Gastroesophageal sphincter (tissue), 4 donors: ENCODE measurements around the gene GLMN. TPM values are rescaled to one million over a fixed set of nuclear protein-coding genes. Genes with fewer than 3 reads are reported as not detected.

Experiments
- ATAC-seq: fragments of 150-250 bp; one replicate; pipeline ENCODE4 v1.9.1; 2016; ENCODE audit warnings: mild to moderate bottlenecking, moderate library complexity
- H3K27ac ChIP-seq, 4 donors: fragments of 200-600 bp; sonication (generic) in 3 of 4; 1 replicate in 3 of 4; 2 replicates in 1 of 4; pipeline ENCODE4 v1.5.1; 2016 to 2019
- H3K27me3 ChIP-seq: fragments of 200-600 bp; sonication (generic); one replicate; pipeline ENCODE4 v1.5.1; 2019
- H3K36me3 ChIP-seq, 2 donors: fragments of 200-600 bp; sonication (generic); one replicate each; pipeline ENCODE4 v1.5.1; 2019; ENCODE audit warnings: control low read depth in 1 of 2
- H3K4me1 ChIP-seq, 3 donors: fragments of 200-600 bp; sonication (generic); 1 replicate in 2 of 3; 2 replicates in 1 of 3; pipeline ENCODE4 v1.5.1; 2016 to 2019; ENCODE audit warnings: control low read depth in 2 of 3
- H3K4me3 ChIP-seq, 2 donors: fragments of 200-600 bp; sonication (generic); one replicate each; pipeline ENCODE4 v1.5.1; 2019; ENCODE audit warnings: mild to moderate bottlenecking in 1 of 2, moderate library complexity in 1 of 2
- H3K9me3 ChIP-seq, 3 donors: fragments of 200-600 bp; sonication (generic); one replicate each; pipeline ENCODE4 v1.5.1; 2017 to 2019; ENCODE audit warnings: control low read depth in 2 of 3
- EP300 ChIP-seq: sonication (generic); formaldehyde crosslinking; IDR thresholded peaks from one replicate; pipeline ENCODE4 v1.6.1; 2017; ENCODE audit warnings: antibody characterized with exemption, mild to moderate bottlenecking
- POLR2A ChIP-seq, 2 donors: fragments of 450-650 bp; IDR thresholded peaks; one replicate each; pipeline ENCODE4 v1.6.1; 2017; ENCODE audit warnings: antibody characterized with exemption in 2 of 2, mild to moderate bottlenecking in 2 of 2, moderate library complexity in 1 of 2
- POLR2AphosphoS5 ChIP-seq: sonication (generic); formaldehyde crosslinking; IDR thresholded peaks from one replicate; pipeline ENCODE4 v1.6.1; 2017; ENCODE audit warnings: antibody characterized with exemption
- WGBS, 2 donors: methylation state at CpG; one replicate each; pipeline ENCODE4 v1.1.5; 2018; ENCODE audit warnings: low coverage in 1 of 2; 5-methylcytosine and 5-hydroxymethylcytosine counted together
- total RNA-seq, 4 donors: library from RNA; depleted of rRNA; stranded (reverse); fragments of >200 nt; gene quantifications; one replicate each; pipeline ENCODE4 v1.1.0, GENCODE V29; 2016
- TF ChIP-seq, protein P1 (sequence below), 4 experiments: fragments of 200-600 bp in 2 of 4; fragments of 450-650 bp in 2 of 4; sonication (generic) in 1 of 4; IDR thresholded peaks; one replicate each; pipeline ENCODE4 v1.5.1; 2017 to 2019; ENCODE audit warnings: antibody characterized with exemption in 4 of 4, mild to moderate bottlenecking in 2 of 4, moderate library complexity in 2 of 4

The GLMN gene
- total RNA-seq, 4 donors from 2014 or later: 5.1 to 19.1 (median 11.5) TPM

DNA sequence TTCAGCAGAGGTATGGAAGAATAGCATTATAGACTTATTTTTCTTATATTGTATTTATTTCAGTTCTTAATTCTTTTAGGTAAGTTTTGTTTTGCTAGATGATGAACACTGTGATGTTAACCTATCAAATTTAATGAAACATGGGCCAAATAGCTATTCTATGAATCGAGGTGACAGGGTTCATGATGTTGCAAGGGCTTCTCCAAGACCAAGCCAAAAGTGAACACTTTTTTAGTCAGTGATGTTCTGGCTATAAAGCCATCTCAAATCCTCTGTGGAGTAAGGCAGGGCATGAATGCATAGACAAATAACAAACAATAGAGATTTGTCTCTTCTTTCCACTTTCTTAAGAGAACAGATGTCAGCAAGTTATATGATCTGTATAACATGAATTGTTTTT is 54.4 kb downstream of the GLMN start:
- ATAC-seq: no peak
- Histone ChIP-seq H3K36me3 (peaks cover 0 to 26% of the 10 kb centered on the region in 2 donors), H3K27ac (no peak overlapping the region), H3K4me3 (no peak overlapping the region), H3K9me3 (no peaks in the 10 kb centered on the region), H3K27me3 (no peaks in the 10 kb centered on the region), H3K4me1 (no peaks in the 10 kb centered on the region)
- TF ChIP-seq POLR2AphosphoS5 (no peak), POLR2A (IDR thresholded peaks at IDR 0.05) (no peak), EP300 (no peak)
- TF ChIP-seq, protein P1, sequence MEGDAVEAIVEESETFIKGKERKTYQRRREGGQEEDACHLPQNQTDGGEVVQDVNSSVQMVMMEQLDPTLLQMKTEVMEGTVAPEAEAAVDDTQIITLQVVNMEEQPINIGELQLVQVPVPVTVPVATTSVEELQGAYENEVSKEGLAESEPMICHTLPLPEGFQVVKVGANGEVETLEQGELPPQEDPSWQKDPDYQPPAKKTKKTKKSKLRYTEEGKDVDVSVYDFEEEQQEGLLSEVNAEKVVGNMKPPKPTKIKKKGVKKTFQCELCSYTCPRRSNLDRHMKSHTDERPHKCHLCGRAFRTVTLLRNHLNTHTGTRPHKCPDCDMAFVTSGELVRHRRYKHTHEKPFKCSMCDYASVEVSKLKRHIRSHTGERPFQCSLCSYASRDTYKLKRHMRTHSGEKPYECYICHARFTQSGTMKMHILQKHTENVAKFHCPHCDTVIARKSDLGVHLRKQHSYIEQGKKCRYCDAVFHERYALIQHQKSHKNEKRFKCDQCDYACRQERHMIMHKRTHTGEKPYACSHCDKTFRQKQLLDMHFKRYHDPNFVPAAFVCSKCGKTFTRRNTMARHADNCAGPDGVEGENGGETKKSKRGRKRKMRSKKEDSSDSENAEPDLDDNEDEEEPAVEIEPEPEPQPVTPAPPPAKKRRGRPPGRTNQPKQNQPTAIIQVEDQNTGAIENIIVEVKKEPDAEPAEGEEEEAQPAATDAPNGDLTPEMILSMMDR (IDR thresholded peaks at IDR 0.05): no peak
- WGBS, 2 donors: 100% methylated on average over 1 of the region's 1 CpG; no CpG with 5 or more reads in 1 of the 2 donors

DNA sequence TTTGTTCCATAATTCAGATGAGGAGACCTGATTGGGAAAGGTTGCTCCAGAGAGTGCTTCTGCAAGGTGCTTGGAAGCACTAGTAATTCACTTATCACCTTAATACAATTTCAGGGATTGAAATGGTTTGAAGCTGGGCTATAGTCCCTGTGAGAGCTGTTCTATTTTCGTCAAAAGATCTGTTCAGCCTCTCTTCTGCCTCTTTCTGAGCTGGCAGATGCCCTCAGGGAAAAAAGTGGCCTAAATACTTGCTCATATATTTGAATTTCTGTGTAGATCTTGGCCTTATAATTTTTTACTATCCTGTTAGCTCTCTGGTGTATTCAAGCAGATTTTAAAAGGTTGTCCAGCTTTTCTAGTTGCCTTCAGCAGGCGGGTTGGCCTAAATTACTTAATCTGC is 58.8 kb downstream of the GLMN start:
- H3K4me3 ChIP-seq: no peak overlapping the region
- no peaks in the 10 kb centered on the region for H3K9me3 ChIP-seq
- no peaks in the 10 kb centered on the region for H3K27me3 ChIP-seq
- H3K27ac ChIP-seq: no peak overlapping the region
- WGBS, 2 donors: 73 to 92% methylated on average over 2 of the region's 2 CpGs
- no peaks in the 10 kb centered on the region for H3K36me3 ChIP-seq
- TF ChIP-seq, protein P1 (IDR thresholded peaks at IDR 0.05): no peak
- TF ChIP-seq EP300 (no peak), POLR2A (IDR thresholded peaks at IDR 0.05) (no peak), POLR2AphosphoS5 (no peak)
- H3K4me1 ChIP-seq: no peaks in the 10 kb centered on the region
- ATAC-seq: no peak

DNA sequence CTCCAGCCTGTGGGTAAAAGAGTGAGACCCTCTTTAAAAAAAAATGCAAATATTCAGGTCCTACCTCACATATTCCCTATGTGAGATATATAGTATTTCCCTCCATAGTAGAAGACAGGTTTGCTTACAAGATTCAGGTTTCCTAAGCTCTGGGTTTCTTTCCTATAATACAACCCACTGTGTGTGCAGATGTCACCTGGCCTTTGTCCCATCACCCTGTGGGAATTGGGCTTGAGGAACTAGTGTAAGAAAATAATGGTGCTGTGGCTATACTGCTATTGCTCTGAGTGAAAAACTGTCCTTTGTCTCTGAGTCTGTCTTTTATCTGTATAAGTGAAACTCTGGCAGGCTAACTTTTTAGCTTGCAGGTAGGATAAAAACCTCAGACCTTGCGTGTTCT is 68.1 kb downstream of the GLMN start:
- Histone ChIP-seq H3K4me3 (no peak overlapping the region), H3K27me3 (no peaks in the 10 kb centered on the region), H3K9me3 (no peaks in the 10 kb centered on the region), H3K4me1 (no peaks in the 10 kb centered on the region), H3K36me3 (no peaks in the 10 kb centered on the region), H3K27ac (no peak overlapping the region)
- 73 to 89% methylated on average over 1 of the region's 1 CpG for WGBS, 2 donors
- no peak for ATAC-seq
- no peak for TF ChIP-seq POLR2AphosphoS5
- TF ChIP-seq POLR2A (IDR thresholded peaks at IDR 0.05): no peak
- TF ChIP-seq, protein P1 (IDR thresholded peaks at IDR 0.05): no peak
- no peak for TF ChIP-seq EP300

DNA sequence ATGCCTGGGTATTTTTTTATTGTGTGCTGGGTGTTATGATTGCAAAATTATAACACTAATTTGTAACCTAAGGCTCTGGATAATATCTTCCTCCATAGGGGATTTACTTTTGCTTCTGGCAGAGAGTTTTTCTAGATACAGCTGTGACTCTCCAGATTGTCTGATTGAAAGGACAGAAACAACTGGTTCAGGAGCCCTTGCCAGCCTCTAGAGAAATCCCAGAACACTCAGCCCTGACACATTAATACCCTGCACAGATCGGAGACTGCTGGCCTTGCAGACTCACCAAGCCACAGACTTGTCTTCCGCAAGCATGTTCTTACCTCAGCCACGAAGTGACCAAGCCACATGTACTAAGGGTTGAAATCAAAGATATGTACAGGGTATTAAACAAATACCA is 70.4 kb downstream of the GLMN start:
- ATAC-seq: no peak
- no peaks in the 10 kb centered on the region for H3K36me3 ChIP-seq
- no peak overlapping the region for H3K4me3 ChIP-seq
- no peaks in the 10 kb centered on the region for H3K4me1 ChIP-seq
- 49% methylated on average over 3 of the region's 3 CpGs; no CpG with 5 or more reads in 1 of the 2 donors for WGBS, 2 donors
- H3K27ac ChIP-seq: no peak overlapping the region
- no peaks in the 10 kb centered on the region for H3K9me3 ChIP-seq
- no peak for TF ChIP-seq POLR2A (IDR thresholded peaks at IDR 0.05)
- TF ChIP-seq EP300: no peak
- no peak for TF ChIP-seq POLR2AphosphoS5
- TF ChIP-seq, protein P1 (IDR thresholded peaks at IDR 0.05): no peak
- H3K27me3 ChIP-seq: no peaks in the 10 kb centered on the region

DNA sequence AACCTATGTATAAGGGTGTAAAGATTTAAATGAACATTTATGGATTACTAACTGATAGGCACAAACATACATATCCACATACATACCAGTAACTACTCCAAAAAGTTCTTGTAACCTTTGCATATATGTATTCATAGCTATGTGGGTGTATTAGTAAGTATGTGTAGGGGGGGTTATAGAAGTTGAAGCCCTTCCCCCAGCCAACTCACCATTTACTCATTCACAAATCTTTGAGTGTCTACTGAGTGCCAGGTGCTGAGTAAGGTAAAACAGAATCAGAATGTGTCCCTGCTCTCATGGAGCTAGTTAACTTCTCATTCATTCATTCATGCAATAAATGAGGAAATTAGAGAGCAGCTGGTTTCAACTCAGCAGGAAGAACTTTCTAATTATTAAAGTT is 79.8 kb downstream of the GLMN start:
- no peak for ATAC-seq
- Histone ChIP-seq H3K9me3 (no peaks in the 10 kb centered on the region), H3K27ac (no peak overlapping the region), H3K4me3 (no peak overlapping the region), H3K4me1 (no peaks in the 10 kb centered on the region), H3K27me3 (no peaks in the 10 kb centered on the region), H3K36me3 (no peaks in the 10 kb centered on the region)
- no peak for TF ChIP-seq EP300
- no peak for TF ChIP-seq POLR2AphosphoS5
- TF ChIP-seq POLR2A (IDR thresholded peaks at IDR 0.05): no peak
- TF ChIP-seq, protein P1 (IDR thresholded peaks at IDR 0.05): no peak
